Endothelial cell of umbilical vein (primary cell): ENCODE results near the gene TM9SF4. TPM values are rescaled to one million over a fixed set of nuclear protein-coding genes. Genes with fewer than 3 reads are reported as not detected.

Experiments used
- BruUV-seq: library from RNA; stranded (reverse); fragments of 400-500 nt; replicated peaks from 2 replicates; lab custom pipeline; 2021; lab: Mats Ljungman, UMichigan
- CTCF ChIA-PET: fragments of 300-600, 350-600 bp; sonication (Branson Sonifier 250); formaldehyde crosslinking; loops from one replicate; lab custom pipeline; 2021; ENCODE audit warnings: antibody characterized with exemption, inconsistent platforms; lab: Charles Lee
- POLR2A ChIA-PET: fragments of 300-600, 350-600 bp; sonication (Branson Sonifier 250); formaldehyde crosslinking; loops from one replicate; lab custom pipeline; 2021; ENCODE audit warnings: antibody characterized with exemption, inconsistent platforms; lab: Charles Lee
- DNase-seq: peaks from one replicate; pipeline ENCODE4 v3.0.0-alpha.2; 2011; ENCODE audit warnings: low read depth, low spot score
- FAIRE-seq: peaks from 2 replicates; lab custom pipeline; 2011; peaks lifted over from hg19 to GRCh38; lab: Jason Lieb, UNC
- H2AFZ ChIP-seq: 2 replicates; pipeline ENCODE4 v1.6.0; 2012; ENCODE audit warnings: low read depth, low read length, control low read depth, inconsistent platforms
- H3K27ac ChIP-seq: 2 replicates; pipeline ENCODE4 v1.5.1; 2011; ENCODE audit warnings: low read depth, mild to moderate bottlenecking, control low read depth, low read length, moderate library complexity; ENCODE audit not compliant: insufficient read depth
- H3K27me3 ChIP-seq, 2 experiments: 2 replicates each; pipeline versions ENCODE4 v1.6.0 to v1.6.1; 2011; ENCODE audit warnings: low read length in 2 of 2, mixed read lengths in 1 of 2; ENCODE audit not compliant: control insufficient read depth in 2 of 2, insufficient read depth in 2 of 2
- H3K36me3 ChIP-seq, 2 experiments: 2 replicates in 1 of 2; 3 replicates in 1 of 2; pipeline ENCODE4 v1.5.1; 2011; ENCODE audit warnings: low read length in 2 of 2, mild to moderate bottlenecking in 1 of 2, moderate library complexity in 1 of 2; ENCODE audit not compliant: control insufficient read depth in 2 of 2, insufficient read depth in 2 of 2; ENCODE audit errors: extremely low read depth in 1 of 2
- H3K4me1 ChIP-seq: 3 replicates; pipeline ENCODE4 v1.5.1; 2011; ENCODE audit warnings: mild to moderate bottlenecking, low read length; ENCODE audit not compliant: control insufficient read depth, insufficient read depth; ENCODE audit errors: extremely low read depth
- H3K4me2 ChIP-seq: 2 replicates; pipeline ENCODE4 v1.6.1; 2011; ENCODE audit warnings: low read length, control low read depth, mixed read lengths; ENCODE audit not compliant: insufficient read depth
- H3K4me3 ChIP-seq, 3 experiments: fragments of 200-600 bp in 1 of 3; sonication (generic), shearing (Covaris generic) in 1 of 3; replicated peaks in 1 of 3; 2 replicates each; pipeline ENCODE4 v1.5.1; 2011 to 2016; ENCODE audit warnings: control low read depth in 3 of 3, low read length in 3 of 3, mild to moderate bottlenecking in 2 of 3, inconsistent platforms in 1 of 3, low read depth in 1 of 3, moderate library complexity in 1 of 3; ENCODE audit not compliant: insufficient read depth in 1 of 3
- H3K79me2 ChIP-seq: 2 replicates; pipeline ENCODE4 v1.6.0; 2012; ENCODE audit warnings: low read length, inconsistent platforms; ENCODE audit not compliant: control insufficient read depth, insufficient read depth
- H3K9ac ChIP-seq: replicated peaks from 2 replicates; pipeline ENCODE3; 2011; ENCODE audit warnings: low read length, control low read depth; ENCODE audit not compliant: insufficient read depth; ENCODE audit errors: extremely low read depth
- H3K9me1 ChIP-seq: replicated peaks from 3 replicates; pipeline ENCODE4 v1.6.0; 2011; ENCODE audit warnings: mild to moderate bottlenecking, low read length; ENCODE audit not compliant: control insufficient read depth, insufficient read depth; ENCODE audit errors: extremely low read depth
- H3K9me3 ChIP-seq: replicated peaks from 2 replicates; pipeline ENCODE4 v1.5.1; 2012; ENCODE audit warnings: low read length, inconsistent platforms; ENCODE audit not compliant: control insufficient read depth, insufficient read depth
- H4K20me1 ChIP-seq: replicated peaks from 2 replicates; pipeline ENCODE3; 2011; ENCODE audit warnings: mild to moderate bottlenecking, low read length; ENCODE audit not compliant: control insufficient read depth, insufficient read depth; ENCODE audit errors: extremely low read depth
- EZH2 ChIP-seq: IDR thresholded peaks from 2 replicates; pipeline ENCODE4 v1.6.1; 2012; ENCODE audit warnings: borderline replicate concordance, low read depth, mild to moderate bottlenecking, moderate library complexity, low read length, inconsistent platforms; ENCODE audit not compliant: severe bottlenecking
- FOS ChIP-seq: IDR thresholded peaks from 2 replicates; pipeline ENCODE4 v1.6.1; 2011; ENCODE audit warnings: mild to moderate bottlenecking, low read length, moderate library complexity, borderline replicate concordance; ENCODE audit not compliant: insufficient read depth
- GATA2 ChIP-seq: IDR thresholded peaks from 2 replicates; pipeline ENCODE4 v1.7.0; 2011; ENCODE audit warnings: low read depth, mild to moderate bottlenecking, moderate library complexity, mixed read lengths, low read length; ENCODE audit not compliant: insufficient read length, insufficient read depth
- JUN ChIP-seq: IDR thresholded peaks from 2 replicates; pipeline ENCODE4 v1.6.1; 2011; ENCODE audit warnings: borderline replicate concordance, low read depth; ENCODE audit not compliant: insufficient read length, insufficient read depth
- MYC ChIP-seq: IDR thresholded peaks from one replicate; pipeline ENCODE4 v1.6.1; 2011; ENCODE audit warnings: mild to moderate bottlenecking, low read depth, low read length
- POLR2A ChIP-seq: IDR thresholded peaks from 2 replicates; pipeline ENCODE4 v1.6.1; 2012; ENCODE audit warnings: low read depth, mild to moderate bottlenecking, control low read depth, low read length
- POLR2AphosphoS5 ChIP-seq: IDR thresholded peaks from 2 replicates; pipeline ENCODE4 v1.6.1; 2012; ENCODE audit warnings: low read depth, mild to moderate bottlenecking, control low read depth, low read length, moderate library complexity; ENCODE audit not compliant: insufficient read depth
- dilution Hi-C: fragments of 300-500 bp; cut with MboI; formaldehyde crosslinking; loops from one replicate; pipeline ENCODE4 v1.15.0; 2019; ENCODE audit warnings: low sequenced_read_pairs; ENCODE audit not compliant: extremely low pct_ligation_motif_present
- intact Hi-C: fragments of 100-400 bp; cut with micrococcal nuclease; formaldehyde crosslinking; loops from one replicate; pipeline ENCODE4 v1.10.0; 2022
- polyA plus RNA-seq, 4 experiments: library from polyadenylated mRNA; depleted of rRNA in 3 of 4; stranded (reverse) in 3 of 4; unstranded in 1 of 4; fragments of >200 nt; gene quantifications; 2 replicates each; pipeline versions ENCODE4 v1.2.1 to v1.2.3, GENCODE V29; 2011 to 2012; ENCODE audit warnings: missing spikeins in 1 of 4
- total RNA-seq: library from RNA; stranded (reverse); gene quantifications from 2 replicates; pipeline ENCODE4 v1.2.3, GENCODE V29; 2021
- TF ChIP-seq, protein P1 (sequence below): IDR thresholded peaks from 2 replicates; pipeline ENCODE4 v1.6.1; 2011; ENCODE audit not compliant: insufficient read depth, insufficient read length
- TF ChIP-seq, protein P2 (sequence below), 2 donors: IDR thresholded peaks; 1 replicate in 1 of 2; 2 replicates in 1 of 2; pipeline ENCODE4 v1.5.1; 2011; ENCODE audit warnings: low read length in 2 of 2, mild to moderate bottlenecking in 2 of 2, moderate library complexity in 2 of 2, control low read depth in 1 of 2, inconsistent platforms in 1 of 2, low read depth in 1 of 2; ENCODE audit not compliant: insufficient read depth in 1 of 2; ENCODE audit errors: extremely low read depth in 1 of 2

TM9SF4 gene
- total and polyA plus RNA-seq, 2 donors (not counting 3 experiments of a cell fraction or from before 2014, with no cell fraction given), result 46.4 to 61.9 TPM

GRCh38 chr20:32069711-32070110 is 39.8 kb upstream of the TM9SF4 start:
- Histone ChIP-seq H3K9ac (no peak overlapping the region), H3K27me3 (peaks cover 3 to 9% of the 10 kb centered on the region in 2 experiments), H3K27ac (no peak overlapping the region), H3K4me3 (no peak overlapping the region), H3K36me3 (no peaks in the 10 kb centered on the region), H3K4me2 (no peak overlapping the region), H4K20me1 (no peaks in the 10 kb centered on the region), H3K4me1 (peaks cover 3% of the 10 kb centered on the region), H2AFZ (no peak overlapping the region), H3K9me1 (no peaks in the 10 kb centered on the region), H3K9me3 (no peaks in the 10 kb centered on the region), H3K79me2 (no peaks in the 10 kb centered on the region)
- BruUV-seq, result no TSS peak
- no peak for DNase-seq
- TF ChIP-seq POLR2AphosphoS5 (no peak), EZH2 (no peak), JUN (no peak), POLR2A (no peak), FOS (no peak), MYC (no peak), GATA2 (no peak)
- TF ChIP-seq, protein P1, sequence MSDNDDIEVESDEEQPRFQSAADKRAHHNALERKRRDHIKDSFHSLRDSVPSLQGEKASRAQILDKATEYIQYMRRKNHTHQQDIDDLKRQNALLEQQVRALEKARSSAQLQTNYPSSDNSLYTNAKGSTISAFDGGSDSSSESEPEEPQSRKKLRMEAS, result no peak
- TF ChIP-seq, protein P2, sequence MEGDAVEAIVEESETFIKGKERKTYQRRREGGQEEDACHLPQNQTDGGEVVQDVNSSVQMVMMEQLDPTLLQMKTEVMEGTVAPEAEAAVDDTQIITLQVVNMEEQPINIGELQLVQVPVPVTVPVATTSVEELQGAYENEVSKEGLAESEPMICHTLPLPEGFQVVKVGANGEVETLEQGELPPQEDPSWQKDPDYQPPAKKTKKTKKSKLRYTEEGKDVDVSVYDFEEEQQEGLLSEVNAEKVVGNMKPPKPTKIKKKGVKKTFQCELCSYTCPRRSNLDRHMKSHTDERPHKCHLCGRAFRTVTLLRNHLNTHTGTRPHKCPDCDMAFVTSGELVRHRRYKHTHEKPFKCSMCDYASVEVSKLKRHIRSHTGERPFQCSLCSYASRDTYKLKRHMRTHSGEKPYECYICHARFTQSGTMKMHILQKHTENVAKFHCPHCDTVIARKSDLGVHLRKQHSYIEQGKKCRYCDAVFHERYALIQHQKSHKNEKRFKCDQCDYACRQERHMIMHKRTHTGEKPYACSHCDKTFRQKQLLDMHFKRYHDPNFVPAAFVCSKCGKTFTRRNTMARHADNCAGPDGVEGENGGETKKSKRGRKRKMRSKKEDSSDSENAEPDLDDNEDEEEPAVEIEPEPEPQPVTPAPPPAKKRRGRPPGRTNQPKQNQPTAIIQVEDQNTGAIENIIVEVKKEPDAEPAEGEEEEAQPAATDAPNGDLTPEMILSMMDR (IDR thresholded peaks at IDR 0.05; ENCODE audit: extremely low read depth in 1 of 2, insufficient read depth in 1 of 2, low read depth in 1 of 2, low read length in 2 of 2), result no peak
- intact Hi-C loops (no loop called here), dilution Hi-C loops (no loop called here)
- FAIRE-seq, result no peak
- ChIA-PET POLR2A (interaction anchor here (0.6 kb wide), 1 partner anchor 89 kb away, joined by 3 read pairs; no protein-coding TSS in a partner anchor), CTCF (no interaction called here)
